NOMO-1 (cell line): ENCODE results near the gene HCFC1.

ENCODE experiments used
- DNase-seq, 2 experiments: peaks; one replicate each; lab custom pipeline; 2025; ENCODE audit not compliant: unreplicated experiment in 2 of 2; lab: John Stamatoyannopoulos, UW

Gene HCFC1

GRCh38 chrX:153974726-153975286 is 3.2 kb upstream of the HCFC1 start:
- DNase-seq: no peak

DNA sequence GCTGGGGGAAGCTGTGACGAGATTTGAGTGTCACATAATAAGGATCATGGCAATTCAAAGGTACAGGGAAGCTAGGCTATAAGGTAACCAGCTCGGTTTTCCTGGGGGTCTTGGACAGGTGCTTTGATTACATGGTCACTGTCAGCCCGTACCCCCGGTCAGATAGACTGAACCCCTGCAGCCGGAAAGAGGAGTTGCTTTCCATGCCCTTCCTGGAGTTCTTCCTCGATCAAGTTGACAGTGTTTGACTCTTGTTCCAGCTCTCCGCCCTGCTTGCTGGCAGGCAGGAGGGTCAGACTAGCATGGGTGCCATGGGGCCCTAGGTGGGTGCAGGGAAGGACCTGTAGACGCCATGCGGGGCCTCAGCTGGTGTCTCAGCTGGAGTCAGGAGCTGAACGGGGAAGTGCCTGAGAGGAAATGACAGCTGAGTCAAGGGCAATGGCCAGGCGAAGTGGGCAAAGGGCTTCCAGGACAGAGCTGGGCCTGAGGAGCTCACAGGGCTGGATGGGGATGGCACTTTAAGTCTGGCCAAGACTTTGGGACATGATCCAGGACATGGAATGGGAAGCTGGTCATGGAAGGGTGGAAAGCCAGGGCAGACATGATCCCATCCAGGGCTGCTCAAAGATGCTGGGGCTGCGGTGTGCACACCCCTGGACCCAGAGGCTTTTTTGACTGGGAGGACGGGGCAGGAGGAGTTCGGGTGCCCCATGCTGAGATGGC is 2.5 kb upstream of the HCFC1 start:
- DNase-seq: no peak

- no peak for DNase-seq
These were observed 1.7 kb upstream of the HCFC1 start for GRCh38 chrX:153973127-153974002.

- peak; percentile 90 to 94 for DNase-seq
These were observed 929 bp upstream of the HCFC1 start, which contains the start of gene TMEM187 for GRCh38 chrX:153972368-153973126. TSS of gene TMEM187 (plus strand) at chrX:153972754. CDS start at chrX:153982063, 9,309 bp downstream.

- DNase-seq: peak; percentile 80 to 93
These were observed 531 bp downstream of the HCFC1 start for GRCh38 chrX:153971124-153971449.

- peak; percentile 73 to 76 for DNase-seq
These were observed 1.1 kb downstream of the HCFC1 start for GRCh38 chrX:153970357-153971123.

GRCh38 chrX:153969904-153970356 is 1.7 kb downstream of the HCFC1 start:
- DNase-seq: no peak

- no peak for DNase-seq
These were observed 2.3 kb downstream of the HCFC1 start for GRCh38 chrX:153969125-153969903.

DNA sequence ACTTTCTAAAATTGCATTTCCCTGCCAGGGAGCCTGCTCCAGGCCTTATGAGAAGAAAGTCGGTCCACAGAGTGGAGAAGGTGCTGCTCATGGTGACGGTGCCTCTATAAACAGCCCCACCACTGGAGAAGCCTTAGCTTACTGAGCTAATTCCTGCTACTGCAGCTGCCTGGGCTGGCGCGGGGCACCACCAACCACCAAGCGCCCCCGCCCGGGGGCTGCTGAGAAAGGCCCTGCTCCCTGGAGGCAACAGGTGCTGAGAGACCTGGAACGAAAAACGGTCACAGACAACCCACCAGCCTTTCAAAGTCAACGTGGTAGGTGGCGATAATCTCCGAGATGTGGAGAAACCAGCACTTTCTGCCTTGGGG is 2.9 kb downstream of the HCFC1 start:
- DNase-seq: peak in 1 of 2 experiments; percentile 18

- no peak for DNase-seq
These were observed 3.4 kb downstream of the HCFC1 start for GRCh38 chrX:153968255-153968654.

GRCh38 chrX:153967536-153968224 is 3.9 kb downstream of the HCFC1 start:
- peak; percentile 29 to 40 for DNase-seq

GRCh38 chrX:153966841-153967535 is 4.6 kb downstream of the HCFC1 start:
- no peak for DNase-seq

- DNase-seq: no peak
These were observed 5.3 kb downstream of the HCFC1 start for GRCh38 chrX:153966283-153966688.

GRCh38 chrX:153965406-153965805 is 6.2 kb downstream of the HCFC1 start:
- DNase-seq: no peak

GRCh38 chrX:153964105-153964504 is 7.5 kb downstream of the HCFC1 start:
- DNase-seq: no peak

- DNase-seq: no peak
These were observed 8.1 kb downstream of the HCFC1 start for GRCh38 chrX:153963546-153963945.

GRCh38 chrX:153961292-153961691 is 10.3 kb downstream of the HCFC1 start:
- no peak for DNase-seq

DNA sequence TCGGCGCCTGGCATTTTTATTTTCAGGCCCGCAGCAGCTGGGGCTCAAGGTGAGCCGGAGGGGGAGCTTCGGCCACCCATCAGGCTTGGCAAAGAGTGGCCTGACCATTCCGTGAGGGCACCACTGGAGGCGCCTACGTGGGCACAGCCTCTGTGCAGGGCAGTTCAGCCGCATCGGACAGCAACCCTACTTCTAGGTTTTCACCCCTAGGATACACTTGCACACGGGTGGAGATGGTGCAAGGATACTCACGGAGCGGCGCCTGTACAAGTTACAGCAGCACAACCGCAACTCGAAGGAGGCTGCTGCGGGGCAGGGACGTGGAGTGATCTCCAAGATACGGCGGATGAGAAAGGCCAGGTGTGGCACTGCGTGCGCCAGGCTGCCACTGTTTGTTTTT is 10.8 kb downstream of the HCFC1 start:
- DNase-seq: no peak
